GM12872 (cell line): ENCODE measurements around the gene UBALD2.

ENCODE experiments used
- CTCF ChIP-seq: IDR thresholded peaks from 3 replicates; pipeline ENCODE4 v1.5.1; 2011; ENCODE audit warnings: low read depth, mild to moderate bottlenecking, low read length, moderate library complexity; ENCODE audit not compliant: insufficient read depth

Gene UBALD2

GRCh38 chr17:76312735-76313134, 47.6 kb downstream of the UBALD2 start:
- TF ChIP-seq CTCF: no peak

- no peak for TF ChIP-seq CTCF
Observed at GRCh38 chr17:76314392-76315227, 49.5 kb downstream of the UBALD2 start.

GRCh38 chr17:76317535-76317934, 52.4 kb downstream of the UBALD2 start:
- TF ChIP-seq CTCF: no peak

- TF ChIP-seq CTCF: no peak
Observed at GRCh38 chr17:76318586-76318985, 53.4 kb downstream of the UBALD2 start.
